Activated T-helper 1 cell treated with anti-CD3 and anti-CD28 coated beads, Interleukin-12 subunit alpha, Interleukin-12 subunit beta, Interleukin-2, Interleukin-4 antibody, amounts not matched to agents 30 ng/mL and 10 ng/mL and 1 ng/mL, durations not matched to agents 14 hours and 24 hours and 36 hours (primary cell): ENCODE measurements around the gene MID1. TPM values are rescaled to one million over a fixed set of nuclear protein-coding genes. Genes with fewer than 3 reads are reported as not detected.

Experiments used
- DNase-seq: peaks from one replicate; pipeline ENCODE4 v3.0.0; 2021; ENCODE audit warnings: low spot score
- H3K27ac Mint-ChIP-seq: one replicate; pipeline ENCODE4 v1.8.0; 2021; ENCODE audit warnings: mild to moderate bottlenecking, mixed read lengths
- H3K27me3 Mint-ChIP-seq: one replicate; pipeline ENCODE4 v1.8.0; 2022; ENCODE audit warnings: mild to moderate bottlenecking, moderate library complexity, mixed read lengths; ENCODE audit not compliant: insufficient read depth
- H3K36me3 Mint-ChIP-seq: one replicate; pipeline ENCODE4 v1.8.0; 2021; ENCODE audit warnings: low read depth, mixed read lengths
- H3K4me1 Mint-ChIP-seq: one replicate; pipeline ENCODE4 v1.8.0; 2021; ENCODE audit warnings: low read depth, mixed read lengths
- H3K4me3 Mint-ChIP-seq: one replicate; pipeline ENCODE4 v1.8.0; 2021; ENCODE audit warnings: mild to moderate bottlenecking, moderate library complexity, mixed read lengths
- H3K9me3 Mint-ChIP-seq: one replicate; pipeline ENCODE4 v1.8.0; 2021; ENCODE audit warnings: mixed read lengths
- intact Hi-C: fragments of 100-400 bp; cut with micrococcal nuclease; formaldehyde crosslinking; loops from one replicate; pipeline ENCODE4 v1.15.1; 2024
- total RNA-seq: library from RNA; stranded (reverse); gene quantifications from 2 replicates; pipeline ENCODE4 v1.2.3, GENCODE V29; 2022

Gene MID1
- total RNA-seq, 1 donor from 2014 or later, result not detected

GRCh38 chrX:10564484-10564883, 55.9 kb downstream of the MID1 start:
- H3K27ac Mint-ChIP-seq, result no peak overlapping the region
- H3K4me3 Mint-ChIP-seq, result no peak overlapping the region
- DNase-seq, result no peak
- H3K36me3 Mint-ChIP-seq, result no peaks in the 10 kb centered on the region
- no peaks in the 10 kb centered on the region for H3K27me3 Mint-ChIP-seq
- H3K4me1 Mint-ChIP-seq, result no peaks in the 10 kb centered on the region
- H3K9me3 Mint-ChIP-seq, result no peaks in the 10 kb centered on the region
- intact Hi-C loops, result no loop called here

DNA sequence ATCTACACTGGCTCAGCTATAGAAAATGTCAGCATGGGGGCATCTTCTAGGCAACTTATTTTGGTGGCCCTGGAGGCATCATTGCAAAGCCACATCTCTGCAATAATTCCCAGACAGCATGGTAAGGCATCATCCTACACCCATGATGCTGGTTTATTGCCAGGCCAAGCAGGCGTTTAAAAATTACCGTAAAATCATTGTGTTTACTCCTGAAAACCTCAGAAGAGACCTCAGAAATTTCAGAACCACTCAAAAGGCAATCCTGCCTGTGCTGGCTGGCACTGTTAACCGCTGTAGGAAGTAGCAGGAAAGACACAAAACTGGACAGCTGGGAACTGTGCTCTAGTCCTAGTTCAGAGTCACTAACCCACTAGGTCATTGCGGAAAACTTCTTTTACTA, 63.2 kb downstream of the MID1 start:
- Mint-ChIP-seq H3K4me3 (no peak overlapping the region), H3K27me3 (no peaks in the 10 kb centered on the region), H3K27ac (no peak overlapping the region), H3K36me3 (no peaks in the 10 kb centered on the region), H3K9me3 (no peaks in the 10 kb centered on the region), H3K4me1 (no peaks in the 10 kb centered on the region)
- no peak for DNase-seq
- intact Hi-C loops, result no loop called here

DNA sequence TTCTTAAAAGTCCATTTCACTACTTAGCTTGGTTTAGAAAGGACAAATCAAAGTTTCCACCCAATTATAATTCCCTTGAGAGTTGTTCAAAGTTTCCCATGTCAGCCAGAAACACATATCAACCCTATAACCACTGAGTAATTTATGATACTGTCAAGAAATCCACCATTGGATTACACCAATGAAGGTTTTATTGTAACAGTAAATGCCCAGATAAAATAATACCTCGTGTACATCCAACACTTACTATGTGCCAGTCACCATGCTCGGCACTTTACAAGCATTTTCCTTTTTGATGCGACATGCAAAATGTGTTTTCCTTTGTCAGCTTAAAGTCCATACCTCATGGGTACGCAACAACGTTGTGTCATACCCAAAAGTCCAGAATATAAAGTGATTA, 64.0 kb downstream of the MID1 start:
- Mint-ChIP-seq H3K36me3 (no peaks in the 10 kb centered on the region), H3K27me3 (no peaks in the 10 kb centered on the region), H3K4me1 (no peaks in the 10 kb centered on the region), H3K9me3 (no peaks in the 10 kb centered on the region), H3K4me3 (no peak overlapping the region), H3K27ac (no peak overlapping the region)
- no peak for DNase-seq
- intact Hi-C loops, result no loop called here

DNA sequence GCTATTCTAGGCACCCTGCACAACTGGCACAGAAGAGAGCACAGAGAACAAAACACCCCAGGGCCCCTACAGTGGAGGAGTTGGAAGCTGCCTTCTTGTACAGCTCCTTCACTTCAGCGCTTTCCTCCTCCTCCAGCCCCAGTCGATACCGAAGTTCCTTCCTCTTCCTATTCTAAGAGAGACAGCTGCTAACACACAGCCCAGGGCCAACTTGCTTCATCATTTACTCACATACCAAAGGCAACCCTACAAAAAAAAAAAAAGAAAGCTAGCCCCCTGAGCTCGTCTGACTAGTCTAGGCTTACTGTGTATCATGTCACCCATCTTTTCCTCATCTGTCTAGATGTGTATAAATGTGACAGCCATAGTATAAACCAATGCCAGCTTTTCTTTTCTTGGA, 64.5 kb downstream of the MID1 start:
- H3K9me3 Mint-ChIP-seq, result no peaks in the 10 kb centered on the region
- no peaks in the 10 kb centered on the region for H3K4me1 Mint-ChIP-seq
- intact Hi-C loops, result no loop called here
- H3K27ac Mint-ChIP-seq, result no peak overlapping the region
- H3K36me3 Mint-ChIP-seq, result no peaks in the 10 kb centered on the region
- no peak overlapping the region for H3K4me3 Mint-ChIP-seq
- DNase-seq, result no peak
- H3K27me3 Mint-ChIP-seq, result no peaks in the 10 kb centered on the region

- Mint-ChIP-seq H3K27me3 (no peaks in the 10 kb centered on the region), H3K4me1 (no peaks in the 10 kb centered on the region), H3K4me3 (no peak overlapping the region), H3K36me3 (no peaks in the 10 kb centered on the region), H3K9me3 (no peaks in the 10 kb centered on the region), H3K27ac (no peak overlapping the region)
- no peak for DNase-seq
- intact Hi-C loops, result no loop called here
Measured at GRCh38 chrX:10554612-10555270, 65.6 kb downstream of the MID1 start.

DNA sequence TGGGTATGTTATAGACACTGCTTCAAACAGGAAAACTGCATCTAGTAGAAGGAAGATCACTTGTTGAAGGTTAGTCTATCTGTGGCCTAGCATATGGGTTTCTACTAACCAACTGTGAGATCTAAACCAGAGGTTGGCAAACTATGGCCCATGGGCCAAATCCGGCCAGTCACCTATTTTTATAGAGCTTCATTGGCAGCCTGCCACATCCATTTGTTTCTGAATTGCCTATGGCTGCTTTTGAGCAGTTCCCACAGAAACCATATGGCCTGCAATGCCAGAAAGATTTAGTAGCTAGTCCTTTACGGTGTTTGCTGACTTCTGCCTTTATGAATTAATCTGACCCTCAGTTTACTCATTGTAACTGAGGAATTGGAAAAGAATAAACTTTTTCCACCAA, 71.1 kb downstream of the MID1 start:
- H3K27ac Mint-ChIP-seq, result no peak overlapping the region
- no peak overlapping the region for H3K4me3 Mint-ChIP-seq

DNA sequence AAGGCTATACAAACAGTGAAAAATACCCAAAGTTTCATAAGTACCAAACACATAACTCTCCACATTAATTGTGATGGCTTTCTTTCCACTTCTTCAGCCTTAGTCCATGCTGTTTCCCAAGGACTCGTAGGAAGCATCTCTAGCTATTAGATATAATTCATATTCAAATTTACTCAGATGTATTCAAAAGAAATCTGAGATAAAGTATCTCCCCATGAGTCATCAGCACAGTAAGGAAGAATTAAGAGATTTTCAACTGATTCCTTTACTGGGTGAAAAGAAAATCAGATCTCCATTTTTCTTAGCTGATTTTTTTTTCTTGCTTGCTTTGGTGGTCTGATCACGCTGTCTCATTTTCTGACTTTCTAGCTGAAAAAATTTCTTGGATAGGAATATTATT, 71.7 kb downstream of the MID1 start:
- Mint-ChIP-seq H3K27me3 (no peaks in the 10 kb centered on the region), H3K9me3 (no peaks in the 10 kb centered on the region), H3K4me3 (no peak overlapping the region), H3K4me1 (no peaks in the 10 kb centered on the region), H3K27ac (no peak overlapping the region), H3K36me3 (no peaks in the 10 kb centered on the region)
- no peak for DNase-seq
- intact Hi-C loops, result no loop called here

More for the DNA sequence above, 71.1 kb downstream of the MID1 start:
- H3K9me3 Mint-ChIP-seq, result no peaks in the 10 kb centered on the region
- H3K27me3 Mint-ChIP-seq, result no peaks in the 10 kb centered on the region
- H3K36me3 Mint-ChIP-seq, result no peaks in the 10 kb centered on the region
- intact Hi-C loops, result no loop called here
- no peaks in the 10 kb centered on the region for H3K4me1 Mint-ChIP-seq
- DNase-seq, result no peak

GRCh38 chrX:10545882-10546281, 74.5 kb downstream of the MID1 start:
- no peaks in the 10 kb centered on the region for H3K27me3 Mint-ChIP-seq
- H3K4me3 Mint-ChIP-seq, result no peak overlapping the region
- no peak for DNase-seq
- H3K9me3 Mint-ChIP-seq, result no peaks in the 10 kb centered on the region
- H3K4me1 Mint-ChIP-seq, result no peaks in the 10 kb centered on the region
- no peaks in the 10 kb centered on the region for H3K36me3 Mint-ChIP-seq
- no peak overlapping the region for H3K27ac Mint-ChIP-seq
- intact Hi-C loops, result no loop called here

GRCh38 chrX:10542586-10542985, 77.8 kb downstream of the MID1 start:
- no peak for DNase-seq
- no peak overlapping the region for H3K4me3 Mint-ChIP-seq
- no peaks in the 10 kb centered on the region for H3K27me3 Mint-ChIP-seq
- no peaks in the 10 kb centered on the region for H3K4me1 Mint-ChIP-seq
- intact Hi-C loops, result no loop called here
- H3K36me3 Mint-ChIP-seq, result no peaks in the 10 kb centered on the region
- H3K27ac Mint-ChIP-seq, result no peak overlapping the region
- no peaks in the 10 kb centered on the region for H3K9me3 Mint-ChIP-seq

DNA sequence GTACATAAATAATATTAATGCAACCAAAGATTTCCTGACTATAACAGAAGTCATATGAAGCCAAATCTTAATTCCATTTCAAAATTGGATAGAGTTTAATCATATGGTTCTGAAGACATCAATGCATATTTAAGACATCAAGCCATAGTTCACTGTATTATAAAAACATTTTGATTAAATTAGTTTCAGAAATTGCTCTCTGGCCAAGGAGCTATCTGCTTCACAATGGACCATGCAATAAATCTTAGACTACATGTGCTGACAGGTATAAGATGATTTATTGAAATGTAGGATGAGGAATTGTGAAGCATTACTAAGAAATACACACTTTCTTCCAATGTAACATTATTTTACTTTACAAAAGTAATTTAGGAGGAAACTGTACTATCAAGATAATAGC, 81.6 kb downstream of the MID1 start:
- Mint-ChIP-seq H3K36me3 (no peaks in the 10 kb centered on the region), H3K4me3 (no peak overlapping the region), H3K27me3 (no peaks in the 10 kb centered on the region), H3K27ac (no peak overlapping the region), H3K9me3 (no peaks in the 10 kb centered on the region), H3K4me1 (no peaks in the 10 kb centered on the region)
- no peak for DNase-seq
- intact Hi-C loops, result no loop called here

DNA sequence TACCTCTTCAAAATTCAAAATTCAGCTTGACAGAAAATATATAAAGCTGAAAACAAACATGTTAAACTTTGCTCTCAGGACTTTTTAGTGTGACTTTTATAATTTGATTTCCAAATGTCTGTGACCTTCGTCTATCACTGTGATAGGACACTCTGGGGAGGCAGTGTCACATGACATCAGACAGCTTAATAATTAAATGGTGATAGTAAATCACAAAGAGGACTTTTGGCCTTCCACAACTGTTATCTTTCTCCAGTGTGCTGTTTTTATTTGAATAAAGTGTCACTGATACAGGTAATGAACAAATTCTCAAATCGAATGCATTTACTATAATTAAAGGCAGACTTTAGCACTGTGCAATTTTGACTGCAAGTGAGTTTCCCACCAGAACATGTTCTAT, 83.1 kb downstream of the MID1 start:
- no peak overlapping the region for H3K27ac Mint-ChIP-seq
- H3K36me3 Mint-ChIP-seq, result no peaks in the 10 kb centered on the region
- no peaks in the 10 kb centered on the region for H3K27me3 Mint-ChIP-seq
- no peak overlapping the region for H3K4me3 Mint-ChIP-seq
- H3K9me3 Mint-ChIP-seq, result no peaks in the 10 kb centered on the region
- intact Hi-C loops, result no loop called here
- no peaks in the 10 kb centered on the region for H3K4me1 Mint-ChIP-seq
- DNase-seq, result no peak

- H3K9me3 Mint-ChIP-seq, result no peaks in the 10 kb centered on the region
- H3K27me3 Mint-ChIP-seq, result no peaks in the 10 kb centered on the region
- H3K4me3 Mint-ChIP-seq, result no peak overlapping the region
- intact Hi-C loops, result no loop called here
- DNase-seq, result no peak
- no peaks in the 10 kb centered on the region for H3K36me3 Mint-ChIP-seq
- no peaks in the 10 kb centered on the region for H3K4me1 Mint-ChIP-seq
- H3K27ac Mint-ChIP-seq, result no peak overlapping the region
Measured at GRCh38 chrX:10536744-10537143, 83.6 kb downstream of the MID1 start.

- Mint-ChIP-seq H3K4me1 (no peaks in the 10 kb centered on the region), H3K9me3 (no peaks in the 10 kb centered on the region), H3K36me3 (no peaks in the 10 kb centered on the region), H3K27me3 (no peaks in the 10 kb centered on the region), H3K27ac (no peak overlapping the region), H3K4me3 (no peak overlapping the region)
- DNase-seq, result no peak
- intact Hi-C loops, result no loop called here
Measured at GRCh38 chrX:10534611-10535010, 85.8 kb downstream of the MID1 start.

GRCh38 chrX:10533696-10534365, 86.6 kb downstream of the MID1 start:
- no peak for DNase-seq

More at GRCh38 chrX:10533696-10534365, 86.6 kb downstream of the MID1 start:
- Mint-ChIP-seq H3K4me3 (no peak overlapping the region), H3K4me1 (no peaks in the 10 kb centered on the region), H3K27ac (no peak overlapping the region), H3K36me3 (no peaks in the 10 kb centered on the region), H3K27me3 (no peaks in the 10 kb centered on the region), H3K9me3 (no peaks in the 10 kb centered on the region)
- intact Hi-C loops, result no loop called here
